Measurements from ENCODE around the gene CIPC.
A peak's percentile ranks its signal among the peaks of the same experiment; 100 is the strongest.

CIPC gene, protein sequence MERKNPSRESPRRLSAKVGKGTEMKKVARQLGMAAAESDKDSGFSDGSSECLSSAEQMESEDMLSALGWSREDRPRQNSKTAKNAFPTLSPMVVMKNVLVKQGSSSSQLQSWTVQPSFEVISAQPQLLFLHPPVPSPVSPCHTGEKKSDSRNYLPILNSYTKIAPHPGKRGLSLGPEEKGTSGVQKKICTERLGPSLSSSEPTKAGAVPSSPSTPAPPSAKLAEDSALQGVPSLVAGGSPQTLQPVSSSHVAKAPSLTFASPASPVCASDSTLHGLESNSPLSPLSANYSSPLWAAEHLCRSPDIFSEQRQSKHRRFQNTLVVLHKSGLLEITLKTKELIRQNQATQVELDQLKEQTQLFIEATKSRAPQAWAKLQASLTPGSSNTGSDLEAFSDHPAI

DNA sequence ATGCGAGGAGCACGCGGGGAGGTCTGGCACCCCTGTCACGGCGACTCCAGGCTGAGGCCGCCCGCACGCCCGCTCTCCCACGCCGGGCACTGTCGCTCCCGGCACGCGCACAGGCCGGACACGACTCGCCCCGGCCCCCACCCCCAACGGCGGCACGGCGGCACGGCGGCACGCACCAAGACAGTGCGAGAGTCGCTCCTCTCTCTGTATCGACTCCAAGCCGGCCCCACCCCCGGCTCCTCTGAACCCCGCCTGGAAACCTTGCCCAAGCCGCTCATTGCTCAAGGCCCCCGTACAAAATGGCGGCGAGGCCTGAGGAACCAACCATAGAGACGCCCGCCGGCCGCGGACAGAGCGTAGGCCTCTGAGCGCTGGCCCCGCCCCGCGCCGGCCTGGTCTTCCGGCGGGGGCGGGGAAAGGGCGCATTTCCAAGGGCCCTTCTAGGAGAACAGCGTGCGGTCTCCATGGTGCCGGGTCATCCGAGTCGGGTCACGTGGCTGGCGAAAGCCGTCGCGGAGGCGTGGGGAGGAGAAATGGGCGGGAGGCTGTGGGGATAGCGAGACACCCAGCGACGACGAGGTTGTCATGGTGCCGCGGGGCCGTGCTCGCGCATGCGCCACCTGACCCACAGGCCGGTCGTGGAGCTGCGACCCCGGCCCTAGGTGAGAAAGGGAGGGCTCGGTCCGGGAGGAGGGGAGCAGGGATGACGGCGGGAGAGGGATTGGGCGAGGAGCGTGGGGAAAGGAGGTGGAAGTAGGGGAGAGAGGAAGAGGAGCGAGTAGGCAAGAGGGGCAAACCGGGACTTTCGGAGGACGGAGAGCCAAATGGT is at the start of gene CIPC:
Gene CIPC, plus strand, starts transcription at position 559 of the 829 bp plus-strand sequence. CDS start 7,451 bp downstream, outside the sequence.
- peak; percentile 98 for DNase-seq

DNA sequence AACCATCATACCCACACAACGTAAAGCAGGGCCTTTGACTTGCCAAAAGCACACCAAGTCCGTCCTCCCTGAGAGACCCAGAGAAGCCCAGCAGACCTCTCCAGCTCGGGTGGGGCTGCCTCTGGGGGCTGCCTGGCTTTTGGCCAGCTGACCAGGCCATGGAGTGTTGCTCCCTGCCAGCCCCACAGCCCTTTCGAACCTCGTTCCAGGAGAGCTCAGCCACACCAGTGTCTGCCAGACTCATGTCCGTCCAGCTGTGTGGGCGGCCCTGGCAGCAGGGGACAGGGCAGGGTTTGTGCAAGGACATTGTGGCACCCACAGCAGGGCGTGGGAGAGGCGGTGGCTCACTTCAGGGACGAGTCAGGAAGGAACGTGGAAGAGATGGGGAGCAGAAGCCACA is 46.9 kb upstream of the CIPC start:
- no peak for DNase-seq

DNA sequence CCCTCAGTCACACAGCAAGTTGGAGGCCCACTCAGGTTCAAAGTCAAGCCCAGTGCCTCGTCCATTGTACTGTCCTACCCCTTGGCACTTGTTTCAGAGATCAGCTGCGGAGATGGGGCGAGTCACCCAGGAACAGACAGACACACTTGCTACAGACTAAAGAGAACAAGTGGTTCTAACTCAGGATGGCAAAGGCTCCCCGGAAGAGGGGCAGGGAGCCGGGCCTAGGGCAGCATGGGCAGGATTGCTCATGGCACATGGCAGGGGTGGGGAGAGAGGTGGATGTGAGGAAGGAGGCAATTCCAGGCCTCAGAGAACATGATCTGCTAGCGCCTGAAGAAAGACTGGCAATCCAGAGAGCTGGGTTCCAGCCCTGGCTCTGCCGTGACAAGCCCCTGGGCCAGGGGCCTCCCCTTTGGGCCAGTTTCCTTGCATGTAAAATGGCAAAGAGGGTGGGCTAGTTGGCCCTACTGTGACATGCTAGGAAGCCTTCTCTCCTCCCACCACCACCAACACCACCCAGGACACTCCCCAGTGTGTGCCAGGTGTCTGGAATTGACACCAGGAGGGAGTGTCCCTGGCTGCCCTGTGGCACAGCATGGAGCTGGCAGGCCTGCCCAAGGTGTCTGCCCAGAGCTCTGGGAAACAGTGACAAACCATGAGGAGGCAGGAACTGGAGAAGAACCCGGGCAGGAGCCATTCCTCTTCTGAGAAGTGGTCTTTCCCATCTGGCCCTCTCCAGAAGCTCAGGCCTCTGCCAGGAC is 45.6 kb upstream of the CIPC start:
- no peak for DNase-seq

DNA sequence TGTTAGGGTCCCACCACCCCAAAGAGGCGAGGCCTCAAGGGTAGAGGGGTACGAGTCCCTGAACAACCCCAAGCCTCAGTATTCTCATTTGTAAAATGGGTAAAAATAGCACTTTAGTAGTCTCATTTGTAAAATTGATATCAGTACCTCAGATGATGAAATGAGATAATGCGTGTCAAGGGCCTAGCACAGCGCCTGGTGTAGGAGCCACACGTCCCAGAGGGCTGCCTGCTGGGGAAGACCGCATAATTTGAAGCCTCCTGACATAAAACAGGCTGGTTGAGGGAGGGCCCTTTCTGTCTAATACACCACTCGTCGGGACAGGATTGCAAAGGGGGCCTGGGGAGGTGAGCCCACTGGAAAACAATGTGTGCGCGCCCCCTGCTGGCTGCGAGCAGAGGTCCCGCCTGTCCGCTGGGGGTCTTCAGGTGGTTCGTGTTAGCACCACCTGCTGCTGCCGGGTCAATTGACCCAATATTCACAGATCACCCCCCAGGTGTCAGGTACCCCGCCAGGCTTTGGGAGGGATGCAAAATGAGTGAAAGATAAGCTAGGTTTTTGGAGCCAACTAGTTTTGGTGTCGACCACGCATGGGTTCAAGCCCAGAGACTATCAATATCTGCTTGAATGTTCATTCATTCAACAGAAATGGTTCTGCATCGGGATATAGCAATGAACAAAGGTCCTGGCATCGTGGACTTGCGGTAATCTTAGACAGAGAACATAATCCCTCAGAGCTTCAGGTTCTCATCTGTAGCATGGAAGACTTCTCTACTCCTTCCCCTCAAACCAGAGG is 44.8 kb upstream of the CIPC start:
- peak; percentile 72 for DNase-seq

DNA sequence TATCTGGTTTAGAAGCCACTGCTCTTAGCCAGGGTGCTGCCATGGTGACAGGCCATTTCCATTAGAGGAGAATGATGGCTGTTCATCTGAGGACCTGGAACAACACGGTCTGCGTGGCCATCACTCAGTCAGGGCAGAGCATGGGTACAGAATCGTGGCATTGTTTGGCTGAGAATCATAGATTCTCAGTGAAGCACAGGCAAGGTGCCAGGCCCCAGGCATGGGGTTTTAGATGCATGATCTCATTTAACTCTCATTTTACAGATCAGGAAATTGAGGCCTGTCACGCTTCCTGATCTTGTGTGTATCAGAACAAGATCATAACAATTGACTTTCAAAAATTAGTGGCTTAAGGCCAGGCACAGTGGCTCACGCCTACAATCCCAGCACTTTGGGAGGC is 42.8 kb upstream of the CIPC start:
- DNase-seq = no peak

DNA sequence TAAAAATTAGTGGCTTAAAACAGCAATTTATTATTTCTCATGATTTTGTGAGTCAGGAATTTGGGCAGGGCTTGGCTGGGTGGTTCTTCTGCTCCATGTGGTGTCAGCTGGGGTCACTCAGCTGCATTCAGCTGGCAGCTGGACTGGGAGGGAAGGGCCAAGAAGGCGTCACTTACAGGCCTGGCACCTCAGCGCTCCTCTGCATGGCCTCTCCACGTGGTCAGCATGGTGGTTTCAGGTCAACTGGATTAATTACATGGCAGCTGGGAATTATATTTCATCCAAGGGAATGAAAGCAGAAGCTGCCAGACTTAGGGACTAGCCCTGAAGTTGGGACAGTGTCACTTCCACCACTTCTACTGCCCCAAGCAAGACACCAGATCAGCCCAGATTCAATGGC is 42.1 kb upstream of the CIPC start:
- DNase-seq = no peak

DNA sequence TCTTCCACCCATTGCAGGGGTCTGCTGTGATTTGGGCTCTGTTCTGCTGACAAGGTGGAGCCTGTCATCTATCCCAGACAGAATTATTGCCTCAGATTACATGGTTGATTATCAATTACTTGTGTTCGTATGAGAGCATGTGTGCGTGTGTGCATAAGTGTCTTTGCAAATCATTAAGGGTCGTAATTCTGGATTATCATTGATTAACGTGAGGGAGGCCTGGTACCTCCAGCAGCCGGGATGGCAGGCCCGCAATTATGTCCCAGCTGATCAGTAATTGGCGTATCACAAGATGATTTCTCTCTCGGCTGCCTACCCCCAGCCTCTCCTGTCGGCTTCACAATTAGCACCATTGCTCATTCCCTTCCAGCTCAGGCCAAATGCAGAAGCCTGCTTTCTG is 39.9 kb upstream of the CIPC start:
- no peak for DNase-seq

DNA sequence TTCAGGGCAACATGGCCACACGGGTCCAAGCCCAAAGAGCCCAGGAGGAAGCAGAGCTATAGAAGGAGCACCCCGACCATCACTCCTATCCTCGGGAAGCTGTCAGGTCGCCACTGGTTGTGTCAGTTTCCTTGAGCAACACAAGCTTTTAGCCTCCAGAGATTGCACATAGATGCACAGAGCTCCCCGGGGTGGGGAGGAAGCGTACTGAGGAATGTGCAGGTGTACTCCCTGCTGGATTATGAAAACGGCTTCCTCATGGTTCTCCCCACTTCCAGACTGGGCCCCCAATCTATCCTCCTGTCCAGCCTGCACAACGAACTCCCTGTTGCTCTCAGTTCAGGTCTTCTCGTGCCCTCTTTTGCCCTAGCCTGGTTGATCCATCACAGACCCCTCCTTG is 39.3 kb upstream of the CIPC start:
- DNase-seq = no peak

DNA sequence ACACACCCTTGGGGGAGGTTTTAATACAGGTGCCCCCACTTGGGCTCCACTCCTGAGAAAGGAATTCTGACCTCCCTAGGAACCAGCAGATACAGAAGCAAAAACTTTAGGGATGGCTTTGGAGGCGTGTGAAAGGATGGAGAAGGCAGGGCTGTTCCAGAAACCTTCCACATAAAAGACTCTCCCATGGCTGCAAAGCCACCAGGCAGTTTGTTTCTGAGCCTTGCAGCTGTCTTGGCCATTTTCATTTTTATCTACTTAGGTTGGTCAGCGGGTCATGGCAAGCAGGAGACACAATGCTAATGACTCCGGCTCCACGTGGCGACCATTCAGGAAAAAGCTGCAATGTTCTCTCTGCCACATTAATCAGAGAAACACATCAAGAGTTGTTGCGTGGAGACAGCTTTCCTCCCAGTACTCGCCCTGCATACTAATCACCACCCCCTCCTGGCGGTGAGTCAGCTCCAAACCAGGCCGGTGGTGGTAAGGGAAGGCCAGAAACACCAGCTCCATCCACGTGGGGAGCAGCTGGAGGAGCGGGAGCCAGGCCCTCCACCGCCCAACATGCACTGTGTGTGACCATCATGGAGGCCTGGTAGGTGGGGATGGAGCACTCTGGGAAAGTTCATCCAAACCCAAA is 38.7 kb upstream of the CIPC start:
- DNase-seq = peak; percentile 21

DNA sequence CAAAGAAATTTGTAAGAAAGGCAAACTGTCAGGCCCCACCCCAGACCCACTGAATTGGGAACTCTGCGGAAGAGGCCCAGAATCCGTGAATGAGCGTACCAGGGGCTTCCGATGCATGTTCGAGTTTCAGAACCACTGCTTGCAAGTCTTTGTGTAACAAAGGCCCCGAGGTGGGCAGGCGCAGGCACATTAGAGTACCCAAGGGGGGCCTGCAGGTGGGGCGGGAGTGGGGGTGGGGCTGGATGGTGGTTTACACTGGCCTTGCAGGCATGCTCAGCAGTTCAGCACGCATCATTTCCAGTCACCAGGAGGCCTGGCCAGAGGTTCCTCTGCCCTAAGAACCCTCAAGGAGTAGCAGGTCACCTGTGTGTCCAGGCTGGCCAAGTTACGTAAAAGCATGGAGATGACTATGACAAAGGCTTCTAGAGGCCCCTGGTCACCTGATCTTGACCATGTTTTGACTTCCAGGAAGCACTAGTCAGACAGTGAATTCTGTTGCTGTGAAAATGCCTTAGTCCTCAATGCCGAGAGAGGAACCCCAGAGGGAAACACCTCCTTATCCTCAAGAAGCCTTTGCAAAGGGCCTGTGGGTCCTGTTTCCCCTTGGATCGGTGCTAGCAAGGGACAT is 36.3 kb upstream of the CIPC start:
- no peak for DNase-seq

DNA sequence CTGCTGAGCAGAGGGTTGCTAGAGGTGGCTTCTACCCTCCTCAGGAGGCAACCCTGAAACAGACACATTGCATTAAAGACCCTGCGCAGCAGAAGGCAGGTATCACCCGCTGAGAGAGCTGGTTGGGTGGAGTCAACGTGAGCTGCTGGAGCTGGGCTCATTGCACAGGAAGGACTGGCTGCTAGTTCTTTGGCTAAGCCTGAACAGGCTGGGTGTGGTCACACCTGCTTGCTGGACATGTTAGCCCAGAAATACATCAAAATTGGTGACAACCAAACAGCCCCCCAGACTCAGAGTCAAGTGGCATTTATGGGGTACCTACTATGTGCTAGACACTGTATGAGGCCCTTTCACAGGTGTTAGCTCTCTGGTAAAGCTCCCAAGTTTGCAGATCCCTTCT is 35.8 kb upstream of the CIPC start:
- no peak for DNase-seq

DNA sequence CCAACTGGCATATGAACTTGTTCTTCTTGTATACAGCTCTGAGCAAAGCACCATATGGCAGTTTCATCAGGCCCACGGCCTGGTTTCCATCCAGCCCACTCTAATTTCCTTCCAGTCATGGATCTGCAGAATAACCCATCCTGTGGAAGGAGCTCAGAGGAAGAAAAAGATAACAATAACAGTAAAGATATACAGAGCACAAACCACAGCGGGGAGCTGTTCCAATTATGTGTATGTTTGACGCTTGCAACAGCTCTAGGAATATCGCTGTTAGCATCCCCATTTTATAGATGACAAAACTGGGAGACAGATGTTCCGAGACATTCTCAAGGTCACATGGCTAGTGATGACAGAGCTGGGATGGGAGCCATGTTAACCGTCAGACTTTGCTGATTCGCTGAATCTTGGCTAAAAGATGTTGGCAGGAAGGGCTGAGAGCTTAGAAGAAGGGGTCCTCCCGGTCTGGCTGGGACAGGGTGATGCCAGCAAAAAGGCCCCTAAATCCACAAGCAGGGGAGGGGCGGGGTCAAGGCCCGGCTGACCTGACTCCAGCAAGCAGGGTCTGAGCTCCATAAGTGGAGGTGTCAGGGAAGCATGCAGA is 34.4 kb upstream of the CIPC start:
- DNase-seq = no peak

DNA sequence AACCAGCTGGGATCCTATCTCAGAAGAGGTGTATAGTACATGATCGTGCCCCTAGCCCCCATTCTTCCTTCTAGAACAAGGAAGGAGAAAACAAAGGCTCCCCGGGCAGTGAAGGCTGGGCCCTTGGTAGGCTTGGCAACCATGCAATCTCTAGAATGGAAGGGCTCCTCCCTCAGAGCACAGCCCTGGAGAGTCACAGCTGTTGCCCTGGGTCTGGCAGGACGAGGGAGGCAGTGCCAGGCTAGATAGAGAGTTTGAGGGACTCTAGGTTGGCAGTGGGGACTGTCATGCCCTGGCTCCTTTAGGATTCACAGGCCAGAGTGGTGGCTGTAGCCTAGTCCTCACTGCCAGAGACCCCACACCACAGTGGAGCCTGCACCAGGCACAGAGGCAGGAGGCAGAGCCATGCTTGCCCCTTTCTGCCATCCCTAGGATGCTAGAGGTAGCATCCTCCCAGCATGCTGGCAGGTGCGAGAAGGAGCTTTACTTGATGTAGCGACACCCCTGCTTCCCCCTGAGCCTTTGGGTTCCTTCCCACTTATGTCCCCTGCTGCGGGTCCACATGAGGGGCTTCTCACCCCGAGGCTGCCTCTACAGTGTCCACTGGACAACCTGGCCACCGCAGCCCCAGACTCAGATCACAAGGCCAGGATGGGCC is 33.4 kb upstream of the CIPC start:
- DNase-seq = no peak

DNA sequence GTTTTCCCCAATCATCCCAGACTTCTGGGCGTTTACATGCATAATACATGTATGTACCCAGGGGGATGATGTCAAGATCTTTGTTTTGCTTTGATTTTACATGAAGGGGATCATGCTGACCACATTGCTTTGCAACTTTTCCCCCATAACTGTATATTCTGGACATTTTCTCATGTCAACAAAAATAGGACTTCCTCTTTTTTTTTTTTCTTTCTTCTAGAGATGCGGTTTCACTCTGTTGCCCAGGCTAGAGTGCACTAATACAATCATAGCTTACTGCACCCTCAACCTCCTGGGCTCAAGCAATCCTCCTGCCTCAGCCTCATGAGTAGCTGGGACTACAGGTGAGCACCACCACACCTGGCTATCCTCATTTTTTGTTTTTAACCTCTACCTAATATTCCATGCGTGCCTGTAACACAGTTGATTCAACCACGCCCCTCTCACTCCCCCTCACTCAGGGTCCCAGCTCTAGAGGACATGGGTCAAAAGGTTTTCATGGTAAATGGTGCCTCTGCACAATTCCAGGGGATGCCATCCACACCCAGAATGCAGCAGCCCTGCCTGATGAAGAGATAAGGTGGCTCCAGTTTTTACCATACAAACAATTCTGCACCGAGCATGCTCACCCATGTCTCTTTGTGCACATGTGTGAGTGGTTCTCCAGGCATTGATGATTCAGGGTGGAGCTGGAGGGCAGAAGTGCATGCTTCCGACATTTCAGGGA is 32.0 kb upstream of the CIPC start:
- peak; percentile 48 for DNase-seq

DNA sequence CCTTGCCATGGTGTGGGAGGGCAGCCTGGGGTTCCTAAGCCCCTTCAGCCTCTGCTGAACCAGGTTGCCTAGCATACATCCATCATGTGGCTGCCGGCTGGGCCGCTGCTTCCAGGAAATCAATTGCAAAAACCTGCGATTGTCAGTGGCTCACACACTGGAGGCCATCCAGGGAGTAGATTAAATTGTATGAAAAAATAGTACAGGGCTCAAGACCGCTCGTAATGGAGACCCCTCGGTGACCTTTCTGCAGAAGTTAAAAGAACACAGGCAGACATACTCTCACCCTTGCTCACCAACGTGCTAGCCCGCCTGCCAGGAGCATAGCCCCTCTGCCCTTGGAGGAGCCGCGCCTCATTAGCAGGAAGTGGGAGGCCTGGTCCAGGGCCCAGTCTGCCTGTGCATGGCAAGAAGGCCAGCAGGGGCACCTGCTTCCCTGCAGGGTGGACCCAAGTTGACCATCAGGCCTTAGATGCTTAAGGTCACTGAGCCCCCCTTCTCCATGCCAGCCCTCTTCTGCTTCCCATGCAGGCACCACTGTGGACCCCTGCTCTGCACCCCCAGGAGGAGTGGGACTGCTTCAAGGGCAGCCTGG is 31.4 kb upstream of the CIPC start:
- DNase-seq = no peak

DNA sequence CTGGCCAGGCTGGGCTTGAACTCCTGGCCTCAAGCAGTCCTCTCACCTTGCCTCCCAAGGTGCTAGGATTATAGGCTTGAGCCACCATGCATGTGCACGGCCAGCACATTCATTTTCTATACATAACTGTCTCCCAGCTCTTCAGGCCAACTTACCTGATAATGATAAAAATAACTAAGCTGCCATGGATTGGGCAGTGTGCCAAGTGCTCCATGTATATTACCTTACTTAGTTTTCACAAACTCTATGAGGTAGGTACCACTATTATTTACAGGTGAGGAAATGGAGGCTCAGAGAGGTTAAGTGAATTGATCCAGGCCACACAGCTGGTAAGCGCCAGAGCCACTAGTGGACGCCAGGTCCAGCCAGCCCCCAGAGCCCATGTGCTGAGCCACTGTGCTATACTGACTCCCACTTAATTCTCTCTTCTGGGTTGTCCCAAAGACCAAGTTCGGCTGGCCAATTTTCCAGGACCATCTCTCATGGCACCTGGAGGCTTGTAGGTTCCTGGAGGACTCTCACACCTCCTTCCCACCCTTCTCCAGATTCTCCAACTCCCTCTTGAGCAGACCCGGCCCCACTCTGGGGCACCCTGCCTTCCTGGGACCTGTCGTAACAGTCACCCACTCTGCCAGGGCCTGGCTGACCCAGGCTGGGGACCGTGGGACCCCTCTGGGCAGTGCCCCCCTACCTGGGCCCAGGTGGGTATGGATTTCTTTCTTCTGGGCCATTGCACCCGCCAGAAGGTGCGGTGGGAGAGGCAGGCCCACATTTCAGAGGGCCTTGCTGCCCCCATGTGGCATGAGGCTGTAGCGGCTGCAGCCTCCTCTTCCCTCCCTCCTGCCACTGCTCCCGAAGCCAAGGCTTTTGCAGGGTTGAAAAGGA is 30.2 kb upstream of the CIPC start:
- peak; percentile 54 for DNase-seq

DNA sequence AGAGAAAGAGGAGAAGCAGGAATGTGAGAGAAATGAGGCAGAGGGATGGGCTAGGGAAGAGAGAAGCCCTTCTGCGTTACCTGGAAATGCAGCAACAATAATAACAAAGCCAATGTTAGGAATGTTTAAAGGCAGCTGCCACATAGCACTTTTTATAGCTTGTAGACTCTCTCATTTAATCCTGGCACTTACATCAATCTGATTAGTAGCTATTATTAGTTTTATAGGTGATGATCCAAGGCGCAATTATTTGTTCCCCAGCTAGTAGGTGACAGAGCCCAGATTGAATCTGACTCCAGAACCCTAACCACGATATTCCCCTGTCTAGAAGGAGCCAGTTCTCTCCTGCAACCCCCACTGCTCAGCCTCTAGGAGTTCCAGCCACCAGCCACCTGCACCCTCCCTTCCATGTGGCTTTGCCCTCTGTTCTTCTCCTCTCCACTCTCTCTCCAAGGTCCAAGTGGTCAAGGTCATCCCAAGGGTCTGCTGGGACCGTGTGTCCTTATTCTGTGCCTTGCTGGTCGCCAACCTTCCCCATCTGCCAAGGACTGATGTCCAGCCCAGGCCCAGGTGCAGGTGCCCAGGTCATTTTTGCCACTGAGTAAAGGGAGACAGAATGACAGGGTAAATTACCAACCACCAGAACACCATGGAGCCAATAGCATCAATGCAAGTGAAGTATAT is 29.4 kb upstream of the CIPC start:
- no peak for DNase-seq

DNA sequence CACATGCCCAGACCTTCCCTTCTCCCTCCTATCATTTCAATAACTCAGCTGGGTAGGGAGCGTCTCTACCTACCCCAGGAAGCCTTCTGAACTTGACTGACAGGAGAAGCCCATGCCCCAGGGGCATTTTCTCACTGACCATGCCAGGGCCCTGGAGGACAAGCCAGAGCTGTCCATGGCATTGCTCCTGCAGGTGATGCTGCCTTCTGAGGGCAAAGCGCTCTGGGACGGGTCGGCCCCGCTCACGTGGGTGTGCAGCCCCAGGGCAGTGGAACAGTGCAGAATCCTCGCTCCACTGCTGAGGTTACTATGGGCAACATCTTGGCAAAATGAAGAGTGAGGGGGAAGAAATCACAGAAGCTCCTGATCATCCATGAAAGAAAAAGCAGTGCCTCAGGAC is 28.5 kb upstream of the CIPC start:
- DNase-seq = no peak

Data from OCI-M1 (cell line).